ENCODE measurements around the gene PCSK6. TPM values are rescaled to one million over a fixed set of nuclear protein-coding genes. Genes with fewer than 3 reads are reported as not detected.

Gene PCSK6
- total RNA-seq, 1 experiment from 2014 or later: 10.6 TPM

GRCh38 chr15:101458158-101458900 lies 31.2 kb downstream of the PCSK6 start:
- intact Hi-C loops (cut with micrococcal nuclease; ENCODE audit: unreplicated experiment) (no loop called here), in situ Hi-C loops (cut with HindIII; ENCODE audit: low pct_unique_long_range_greater_than_20kb, low sequenced_read_pairs) (no loop called here)
- ChIA-PET POLR2A (interaction anchor here (0.8 to 1.0 kb wide), 2 partner anchors 10 to 111 kb away, joined by 5 read pairs; no protein-coding TSS in a partner anchor), CTCF (no interaction called here)
- H3K4me1 ChIP-seq (ENCODE audit: control insufficient read depth, insufficient read depth, low read length): peaks cover 5% of the 10 kb centered on the region; the same call in 1 of the 2 replicates
- no peak for ATAC-seq
- BruUV-seq (replicated peaks): no TSS peak
- H3K27ac ChIP-seq (ENCODE audit: low read length): no peak overlapping the region
- TF ChIP-seq, protein P1, sequence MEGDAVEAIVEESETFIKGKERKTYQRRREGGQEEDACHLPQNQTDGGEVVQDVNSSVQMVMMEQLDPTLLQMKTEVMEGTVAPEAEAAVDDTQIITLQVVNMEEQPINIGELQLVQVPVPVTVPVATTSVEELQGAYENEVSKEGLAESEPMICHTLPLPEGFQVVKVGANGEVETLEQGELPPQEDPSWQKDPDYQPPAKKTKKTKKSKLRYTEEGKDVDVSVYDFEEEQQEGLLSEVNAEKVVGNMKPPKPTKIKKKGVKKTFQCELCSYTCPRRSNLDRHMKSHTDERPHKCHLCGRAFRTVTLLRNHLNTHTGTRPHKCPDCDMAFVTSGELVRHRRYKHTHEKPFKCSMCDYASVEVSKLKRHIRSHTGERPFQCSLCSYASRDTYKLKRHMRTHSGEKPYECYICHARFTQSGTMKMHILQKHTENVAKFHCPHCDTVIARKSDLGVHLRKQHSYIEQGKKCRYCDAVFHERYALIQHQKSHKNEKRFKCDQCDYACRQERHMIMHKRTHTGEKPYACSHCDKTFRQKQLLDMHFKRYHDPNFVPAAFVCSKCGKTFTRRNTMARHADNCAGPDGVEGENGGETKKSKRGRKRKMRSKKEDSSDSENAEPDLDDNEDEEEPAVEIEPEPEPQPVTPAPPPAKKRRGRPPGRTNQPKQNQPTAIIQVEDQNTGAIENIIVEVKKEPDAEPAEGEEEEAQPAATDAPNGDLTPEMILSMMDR (IDR thresholded peaks at IDR 0.05): no peak
- TF ChIP-seq SIN3A (IDR thresholded peaks at IDR 0.05; ENCODE audit: borderline replicate concordance, insufficient read depth, low read depth, low read length): no peak
- TF ChIP-seq TCF7L2 (IDR thresholded peaks at IDR 0.05; ENCODE audit: low read depth, low read length): no peak
- no peak for TF ChIP-seq POLR2AphosphoS5 (IDR thresholded peaks at IDR 0.05; ENCODE audit: low read depth, low read length)
- TF ChIP-seq, protein P2, sequence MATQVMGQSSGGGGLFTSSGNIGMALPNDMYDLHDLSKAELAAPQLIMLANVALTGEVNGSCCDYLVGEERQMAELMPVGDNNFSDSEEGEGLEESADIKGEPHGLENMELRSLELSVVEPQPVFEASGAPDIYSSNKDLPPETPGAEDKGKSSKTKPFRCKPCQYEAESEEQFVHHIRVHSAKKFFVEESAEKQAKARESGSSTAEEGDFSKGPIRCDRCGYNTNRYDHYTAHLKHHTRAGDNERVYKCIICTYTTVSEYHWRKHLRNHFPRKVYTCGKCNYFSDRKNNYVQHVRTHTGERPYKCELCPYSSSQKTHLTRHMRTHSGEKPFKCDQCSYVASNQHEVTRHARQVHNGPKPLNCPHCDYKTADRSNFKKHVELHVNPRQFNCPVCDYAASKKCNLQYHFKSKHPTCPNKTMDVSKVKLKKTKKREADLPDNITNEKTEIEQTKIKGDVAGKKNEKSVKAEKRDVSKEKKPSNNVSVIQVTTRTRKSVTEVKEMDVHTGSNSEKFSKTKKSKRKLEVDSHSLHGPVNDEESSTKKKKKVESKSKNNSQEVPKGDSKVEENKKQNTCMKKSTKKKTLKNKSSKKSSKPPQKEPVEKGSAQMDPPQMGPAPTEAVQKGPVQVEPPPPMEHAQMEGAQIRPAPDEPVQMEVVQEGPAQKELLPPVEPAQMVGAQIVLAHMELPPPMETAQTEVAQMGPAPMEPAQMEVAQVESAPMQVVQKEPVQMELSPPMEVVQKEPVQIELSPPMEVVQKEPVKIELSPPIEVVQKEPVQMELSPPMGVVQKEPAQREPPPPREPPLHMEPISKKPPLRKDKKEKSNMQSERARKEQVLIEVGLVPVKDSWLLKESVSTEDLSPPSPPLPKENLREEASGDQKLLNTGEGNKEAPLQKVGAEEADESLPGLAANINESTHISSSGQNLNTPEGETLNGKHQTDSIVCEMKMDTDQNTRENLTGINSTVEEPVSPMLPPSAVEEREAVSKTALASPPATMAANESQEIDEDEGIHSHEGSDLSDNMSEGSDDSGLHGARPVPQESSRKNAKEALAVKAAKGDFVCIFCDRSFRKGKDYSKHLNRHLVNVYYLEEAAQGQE (IDR thresholded peaks at IDR 0.05; ENCODE audit: insufficient read depth in 1 of 2, low read depth in 2 of 2, low read length in 1 of 2): no peak
- H3K9me3 ChIP-seq (ENCODE audit: control insufficient read depth, insufficient read depth, low read depth, low read length): no peaks in the 10 kb centered on the region
- no peak overlapping the region for H3K4me3 ChIP-seq (ENCODE audit: low read depth in 2 of 2, low read length in 2 of 2)
- no peaks in the 10 kb centered on the region for H3K36me3 ChIP-seq (ENCODE audit: control insufficient read depth, insufficient read depth, low read length)
- no peak for DNase-seq (ENCODE audit: low read depth, low spot score)
- H3K27me3 ChIP-seq (ENCODE audit: control insufficient read depth, insufficient read depth, low read length): no peaks in the 10 kb centered on the region

- ChIA-PET POLR2A (no interaction called here), CTCF (no interaction called here)
- Histone ChIP-seq H3K27me3 (ENCODE audit: control insufficient read depth, insufficient read depth, low read length) (no peaks in the 10 kb centered on the region), H3K4me1 (ENCODE audit: control insufficient read depth, insufficient read depth, low read length) (peaks cover 5% of the 10 kb centered on the region; the same call in 1 of the 2 replicates), H3K27ac (ENCODE audit: low read length) (no peak overlapping the region), H3K9me3 (ENCODE audit: control insufficient read depth, insufficient read depth, low read depth, low read length) (no peaks in the 10 kb centered on the region), H3K36me3 (ENCODE audit: control insufficient read depth, insufficient read depth, low read length) (no peaks in the 10 kb centered on the region), H3K4me3 (ENCODE audit: low read depth in 2 of 2, low read length in 2 of 2) (no peak overlapping the region)
- no peak for DNase-seq (ENCODE audit: low read depth, low spot score)
- in situ Hi-C loops (cut with HindIII; ENCODE audit: low pct_unique_long_range_greater_than_20kb, low sequenced_read_pairs): no loop called here
- BruUV-seq (replicated peaks): no TSS peak
- no peak for ATAC-seq
- intact Hi-C loops (cut with micrococcal nuclease; ENCODE audit: unreplicated experiment): no loop called here
- no peak for TF ChIP-seq SIN3A (IDR thresholded peaks at IDR 0.05; ENCODE audit: borderline replicate concordance, insufficient read depth, low read depth, low read length)
- TF ChIP-seq POLR2AphosphoS5 (IDR thresholded peaks at IDR 0.05; ENCODE audit: low read depth, low read length): no peak
- TF ChIP-seq, protein P2 (IDR thresholded peaks at IDR 0.05; ENCODE audit: insufficient read depth in 1 of 2, low read depth in 2 of 2, low read length in 1 of 2): no peak
- TF ChIP-seq, protein P1 (IDR thresholded peaks at IDR 0.05): no peak
- TF ChIP-seq TCF7L2 (IDR thresholded peaks at IDR 0.05; ENCODE audit: low read depth, low read length): no peak
Observed at GRCh38 chr15:101457696-101458095, 31.8 kb downstream of the PCSK6 start.

Measured in Panc1 (cell line).